ENCODE measurements around the gene C21orf58. TPM values are rescaled to one million over a fixed set of nuclear protein-coding genes. Genes with fewer than 3 reads are reported as not detected.

C21orf58 gene
- total RNA-seq, 1 experiment from 2014 or later = 12.7 TPM

DNA sequence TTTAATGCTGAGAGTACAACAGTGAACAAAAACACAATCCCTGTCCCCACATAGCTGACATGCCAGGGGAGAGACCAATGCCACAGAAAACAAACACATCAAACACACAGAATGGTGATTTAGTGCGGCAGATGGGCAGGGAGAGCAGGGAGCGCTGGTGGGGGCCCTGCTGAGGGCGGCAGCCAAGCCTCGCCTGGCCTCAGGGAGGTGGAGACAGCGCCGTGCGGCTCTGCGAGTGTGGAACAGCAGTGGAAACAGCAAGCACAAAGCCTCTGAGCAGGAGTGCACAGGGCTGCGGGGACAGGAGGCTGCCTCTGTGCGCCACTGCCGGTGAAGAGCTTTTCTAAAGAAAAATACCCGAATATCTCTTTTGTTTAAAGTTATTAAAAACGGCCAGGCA is 55.3 kb downstream of the C21orf58 start:
- Histone ChIP-seq H3K9me3 (ENCODE audit: control insufficient read depth, insufficient read depth, low read depth, low read length) (no peaks in the 10 kb centered on the region), H3K4me3 (ENCODE audit: low read depth in 2 of 2, low read length in 2 of 2) (no peak overlapping the region), H3K27me3 (ENCODE audit: control insufficient read depth, insufficient read depth, low read length) (no peaks in the 10 kb centered on the region), H3K27ac (ENCODE audit: low read length) (peak overlapping the region; percentile 61; the same call in 1 of the 2 replicates), H3K36me3 (ENCODE audit: control insufficient read depth, insufficient read depth, low read length) (peaks cover 2% of the 10 kb centered on the region; the same call in 1 of the 2 replicates), H3K4me1 (ENCODE audit: control insufficient read depth, insufficient read depth, low read length) (peaks cover 19% of the 10 kb centered on the region)
- no peak for DNase-seq (ENCODE audit: low read depth, low spot score)
- POLR2A ChIA-PET = interaction anchor here (0.7 kb wide), 1 partner anchor 298 kb away, joined by 3 read pairs; no protein-coding TSS in a partner anchor
- ATAC-seq = no peak
- no peak for TF ChIP-seq SIN3A (IDR thresholded peaks at IDR 0.05; ENCODE audit: borderline replicate concordance, insufficient read depth, low read depth, low read length)
- TF ChIP-seq TCF7L2 (IDR thresholded peaks at IDR 0.05; ENCODE audit: low read depth, low read length) = no peak
- TF ChIP-seq POLR2AphosphoS5 (IDR thresholded peaks at IDR 0.05; ENCODE audit: low read depth, low read length) = no peak
- TF ChIP-seq, protein P1, sequence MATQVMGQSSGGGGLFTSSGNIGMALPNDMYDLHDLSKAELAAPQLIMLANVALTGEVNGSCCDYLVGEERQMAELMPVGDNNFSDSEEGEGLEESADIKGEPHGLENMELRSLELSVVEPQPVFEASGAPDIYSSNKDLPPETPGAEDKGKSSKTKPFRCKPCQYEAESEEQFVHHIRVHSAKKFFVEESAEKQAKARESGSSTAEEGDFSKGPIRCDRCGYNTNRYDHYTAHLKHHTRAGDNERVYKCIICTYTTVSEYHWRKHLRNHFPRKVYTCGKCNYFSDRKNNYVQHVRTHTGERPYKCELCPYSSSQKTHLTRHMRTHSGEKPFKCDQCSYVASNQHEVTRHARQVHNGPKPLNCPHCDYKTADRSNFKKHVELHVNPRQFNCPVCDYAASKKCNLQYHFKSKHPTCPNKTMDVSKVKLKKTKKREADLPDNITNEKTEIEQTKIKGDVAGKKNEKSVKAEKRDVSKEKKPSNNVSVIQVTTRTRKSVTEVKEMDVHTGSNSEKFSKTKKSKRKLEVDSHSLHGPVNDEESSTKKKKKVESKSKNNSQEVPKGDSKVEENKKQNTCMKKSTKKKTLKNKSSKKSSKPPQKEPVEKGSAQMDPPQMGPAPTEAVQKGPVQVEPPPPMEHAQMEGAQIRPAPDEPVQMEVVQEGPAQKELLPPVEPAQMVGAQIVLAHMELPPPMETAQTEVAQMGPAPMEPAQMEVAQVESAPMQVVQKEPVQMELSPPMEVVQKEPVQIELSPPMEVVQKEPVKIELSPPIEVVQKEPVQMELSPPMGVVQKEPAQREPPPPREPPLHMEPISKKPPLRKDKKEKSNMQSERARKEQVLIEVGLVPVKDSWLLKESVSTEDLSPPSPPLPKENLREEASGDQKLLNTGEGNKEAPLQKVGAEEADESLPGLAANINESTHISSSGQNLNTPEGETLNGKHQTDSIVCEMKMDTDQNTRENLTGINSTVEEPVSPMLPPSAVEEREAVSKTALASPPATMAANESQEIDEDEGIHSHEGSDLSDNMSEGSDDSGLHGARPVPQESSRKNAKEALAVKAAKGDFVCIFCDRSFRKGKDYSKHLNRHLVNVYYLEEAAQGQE (IDR thresholded peaks at IDR 0.05; ENCODE audit: insufficient read depth in 1 of 2, low read depth in 2 of 2, low read length in 1 of 2) = no peak
- TF ChIP-seq, protein P2, sequence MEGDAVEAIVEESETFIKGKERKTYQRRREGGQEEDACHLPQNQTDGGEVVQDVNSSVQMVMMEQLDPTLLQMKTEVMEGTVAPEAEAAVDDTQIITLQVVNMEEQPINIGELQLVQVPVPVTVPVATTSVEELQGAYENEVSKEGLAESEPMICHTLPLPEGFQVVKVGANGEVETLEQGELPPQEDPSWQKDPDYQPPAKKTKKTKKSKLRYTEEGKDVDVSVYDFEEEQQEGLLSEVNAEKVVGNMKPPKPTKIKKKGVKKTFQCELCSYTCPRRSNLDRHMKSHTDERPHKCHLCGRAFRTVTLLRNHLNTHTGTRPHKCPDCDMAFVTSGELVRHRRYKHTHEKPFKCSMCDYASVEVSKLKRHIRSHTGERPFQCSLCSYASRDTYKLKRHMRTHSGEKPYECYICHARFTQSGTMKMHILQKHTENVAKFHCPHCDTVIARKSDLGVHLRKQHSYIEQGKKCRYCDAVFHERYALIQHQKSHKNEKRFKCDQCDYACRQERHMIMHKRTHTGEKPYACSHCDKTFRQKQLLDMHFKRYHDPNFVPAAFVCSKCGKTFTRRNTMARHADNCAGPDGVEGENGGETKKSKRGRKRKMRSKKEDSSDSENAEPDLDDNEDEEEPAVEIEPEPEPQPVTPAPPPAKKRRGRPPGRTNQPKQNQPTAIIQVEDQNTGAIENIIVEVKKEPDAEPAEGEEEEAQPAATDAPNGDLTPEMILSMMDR (IDR thresholded peaks at IDR 0.05) = no peak
- in situ Hi-C loops (cut with HindIII; ENCODE audit: low pct_unique_long_range_greater_than_20kb, low sequenced_read_pairs) (no loop called here), intact Hi-C loops (cut with micrococcal nuclease; ENCODE audit: unreplicated experiment) (no loop called here)
- CTCF ChIA-PET = no interaction called here
- BruUV-seq (replicated peaks) = no TSS peak

DNA sequence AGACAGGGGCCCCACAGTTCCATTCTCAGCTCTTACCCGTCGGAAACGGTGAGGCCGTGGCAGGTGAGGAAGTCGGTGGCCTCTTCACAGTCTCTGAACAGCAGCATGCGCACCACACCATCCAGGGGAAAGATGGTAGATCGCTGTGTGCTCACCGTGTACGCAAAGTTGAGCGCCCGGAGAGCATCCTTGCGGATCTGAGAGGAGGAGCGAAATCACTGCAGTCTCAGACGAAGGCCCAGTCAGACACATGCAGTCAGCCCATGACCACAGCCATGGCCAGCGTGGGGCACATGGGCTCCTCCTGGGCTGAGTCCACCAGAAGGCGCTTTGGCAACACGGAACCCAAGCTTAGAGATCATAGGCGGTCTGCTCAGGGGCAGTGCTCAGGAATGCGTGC is 56.7 kb downstream of the C21orf58 start:
- no peak overlapping the region for H3K4me3 ChIP-seq (ENCODE audit: low read depth in 2 of 2, low read length in 2 of 2)
- ATAC-seq (no peak), DNase-seq (ENCODE audit: low read depth, low spot score) (no peak)
- in situ Hi-C loops (cut with HindIII; ENCODE audit: low pct_unique_long_range_greater_than_20kb, low sequenced_read_pairs) = no loop called here
- no peak overlapping the region for H3K27ac ChIP-seq (ENCODE audit: low read length)
- H3K9me3 ChIP-seq (ENCODE audit: control insufficient read depth, insufficient read depth, low read depth, low read length) = no peaks in the 10 kb centered on the region
- CTCF ChIA-PET = no interaction called here
- TF ChIP-seq TCF7L2 (IDR thresholded peaks at IDR 0.05; ENCODE audit: low read depth, low read length) (no peak), POLR2AphosphoS5 (IDR thresholded peaks at IDR 0.05; ENCODE audit: low read depth, low read length) (no peak), SIN3A (IDR thresholded peaks at IDR 0.05; ENCODE audit: borderline replicate concordance, insufficient read depth, low read depth, low read length) (no peak)
- TF ChIP-seq, protein P1 (IDR thresholded peaks at IDR 0.05; ENCODE audit: insufficient read depth in 1 of 2, low read depth in 2 of 2, low read length in 1 of 2) = no peak
- TF ChIP-seq, protein P2 (IDR thresholded peaks at IDR 0.05) = no peak
- H3K36me3 ChIP-seq (ENCODE audit: control insufficient read depth, insufficient read depth, low read length) = peaks cover 2% of the 10 kb centered on the region; the same call in 1 of the 2 replicates
- no TSS peak for BruUV-seq (replicated peaks)
- H3K27me3 ChIP-seq (ENCODE audit: control insufficient read depth, insufficient read depth, low read length) = no peaks in the 10 kb centered on the region
- H3K4me1 ChIP-seq (ENCODE audit: control insufficient read depth, insufficient read depth, low read length) = peaks cover 19% of the 10 kb centered on the region
- POLR2A ChIA-PET = no interaction called here
- intact Hi-C loops (cut with micrococcal nuclease; ENCODE audit: unreplicated experiment) = no loop called here

Measured in Panc1 (cell line).